NCI-H2196 treated with DMSO at 0.1 percent for 48 hours (cell line): ENCODE data around the gene PSTPIP2.
A peak's percentile ranks its signal among the peaks of the same experiment; 100 is the strongest.
"Not testable (repeated sequence)": the region's sequence is repeated elsewhere in the genome, so short reads cannot be mapped to it uniquely, and the experiment has no call there.

Experiments
- DNase-seq: peaks from one replicate; lab custom pipeline; 2025; ENCODE audit not compliant: unreplicated experiment; lab: John Stamatoyannopoulos, UW

Gene PSTPIP2, protein sequence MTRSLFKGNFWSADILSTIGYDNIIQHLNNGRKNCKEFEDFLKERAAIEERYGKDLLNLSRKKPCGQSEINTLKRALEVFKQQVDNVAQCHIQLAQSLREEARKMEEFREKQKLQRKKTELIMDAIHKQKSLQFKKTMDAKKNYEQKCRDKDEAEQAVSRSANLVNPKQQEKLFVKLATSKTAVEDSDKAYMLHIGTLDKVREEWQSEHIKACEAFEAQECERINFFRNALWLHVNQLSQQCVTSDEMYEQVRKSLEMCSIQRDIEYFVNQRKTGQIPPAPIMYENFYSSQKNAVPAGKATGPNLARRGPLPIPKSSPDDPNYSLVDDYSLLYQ

DNA sequence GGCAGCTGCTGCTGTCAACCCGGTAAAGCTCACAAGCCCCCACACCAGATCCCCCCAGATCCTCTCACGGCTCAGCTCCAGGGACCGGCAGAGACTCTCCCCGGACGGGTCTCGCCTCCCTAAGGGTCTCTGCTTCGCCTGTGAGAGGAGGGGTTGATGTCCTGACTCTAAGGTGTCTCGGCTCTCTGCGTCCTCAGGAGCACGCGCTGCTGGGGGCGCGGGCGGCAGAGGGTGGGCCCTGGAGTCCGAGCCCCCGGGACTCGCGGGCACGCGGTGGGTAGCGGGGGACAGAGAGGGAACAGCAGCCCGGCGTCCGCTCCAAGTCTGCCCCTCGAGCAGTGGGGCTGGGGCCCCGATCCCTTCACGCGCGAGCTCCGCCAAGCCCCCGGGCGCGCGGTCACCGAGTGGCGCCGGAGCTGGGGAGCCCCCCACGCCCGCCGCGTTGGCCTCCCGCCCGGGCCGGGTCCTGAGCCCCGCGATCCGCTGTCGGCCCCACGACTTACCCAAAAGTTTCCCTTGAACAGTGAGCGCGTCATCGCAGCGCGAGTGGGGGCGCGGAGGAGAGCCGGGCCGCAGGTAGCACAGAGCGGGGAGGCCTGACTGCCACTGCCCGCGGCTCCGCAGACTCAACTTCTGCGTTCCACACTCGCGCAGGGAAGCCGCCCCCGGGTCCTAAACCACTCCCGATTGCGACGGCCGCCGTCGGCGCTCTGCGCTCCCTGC lies at the start of gene PSTPIP2:
Gene PSTPIP2, minus strand, starts transcription at position 608 of the 723 bp plus-strand sequence. Its CDS starts 72 bp downstream, at position 536.
- no peak for DNase-seq

DNA sequence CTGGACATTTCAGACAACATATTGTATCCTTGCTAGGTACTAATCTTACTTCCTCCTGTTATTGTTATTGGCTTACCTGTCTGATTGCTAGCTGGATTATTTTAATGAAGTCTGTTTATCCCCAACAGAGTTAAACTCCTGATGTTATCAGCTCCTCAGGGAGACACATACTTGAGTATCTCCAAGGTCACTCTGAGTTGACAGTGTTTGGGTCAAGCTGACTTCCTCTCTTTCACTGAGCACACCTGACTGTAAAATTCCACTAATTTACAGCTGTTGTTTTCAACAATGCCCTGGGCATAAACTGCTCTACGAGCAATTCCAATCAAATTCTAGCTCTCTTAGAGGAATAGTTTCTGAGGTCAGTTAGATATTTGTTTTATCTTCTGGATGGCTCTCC lies 41.7 kb upstream of the PSTPIP2 start:
- DNase-seq: no peak

- DNase-seq: no peak
Measured at GRCh38 chr18:46110406-46110805, 38.3 kb upstream of the PSTPIP2 start.

DNA sequence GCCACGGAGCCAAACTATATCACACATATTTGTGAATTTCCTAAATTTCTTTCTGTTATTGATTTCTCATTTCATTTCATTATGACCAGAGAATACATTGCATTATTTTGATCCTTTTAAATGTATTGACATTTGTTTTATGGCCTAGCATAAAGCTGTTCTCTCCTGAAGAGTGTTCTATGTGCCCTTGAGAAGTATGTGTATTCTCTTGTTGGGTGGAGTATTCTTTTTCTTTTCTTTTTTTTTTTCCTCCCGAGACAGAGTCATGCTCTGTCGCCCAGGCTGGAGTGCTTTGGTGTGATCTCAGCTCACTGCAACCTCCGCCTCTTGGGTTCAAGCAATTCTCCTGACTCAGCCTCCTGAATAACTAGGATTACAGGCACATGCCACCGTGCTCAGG lies 37.3 kb upstream of the PSTPIP2 start:
- DNase-seq: no peak

- peak; percentile 81 for DNase-seq
Measured at GRCh38 chr18:46104128-46104911, 32.3 kb upstream of the PSTPIP2 start, which contains the start of gene HAUS1. HAUS1 (plus strand) TSS chr18:46104385; CDS start chr18:46104412, 27 bp downstream.

GRCh38 chr18:46099463-46099862 lies 27.4 kb upstream of the PSTPIP2 start:
- no peak for DNase-seq

DNA sequence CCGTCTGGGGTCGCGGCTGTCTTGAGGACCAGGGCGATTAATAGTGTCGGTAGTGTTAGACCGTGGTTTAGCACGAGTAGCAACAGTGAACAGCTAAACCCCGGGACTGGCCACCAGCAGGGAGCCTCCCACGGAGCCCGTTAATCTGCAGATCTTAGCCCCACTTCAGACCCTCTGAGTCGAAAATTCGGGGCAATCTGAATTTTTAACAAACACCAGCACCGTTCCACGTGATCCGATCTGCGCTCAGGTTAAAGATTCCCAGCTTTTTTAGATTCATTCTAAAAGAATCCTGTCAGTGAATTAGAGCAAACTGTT lies 26.5 kb upstream of the PSTPIP2 start:
- no peak for DNase-seq

DNA sequence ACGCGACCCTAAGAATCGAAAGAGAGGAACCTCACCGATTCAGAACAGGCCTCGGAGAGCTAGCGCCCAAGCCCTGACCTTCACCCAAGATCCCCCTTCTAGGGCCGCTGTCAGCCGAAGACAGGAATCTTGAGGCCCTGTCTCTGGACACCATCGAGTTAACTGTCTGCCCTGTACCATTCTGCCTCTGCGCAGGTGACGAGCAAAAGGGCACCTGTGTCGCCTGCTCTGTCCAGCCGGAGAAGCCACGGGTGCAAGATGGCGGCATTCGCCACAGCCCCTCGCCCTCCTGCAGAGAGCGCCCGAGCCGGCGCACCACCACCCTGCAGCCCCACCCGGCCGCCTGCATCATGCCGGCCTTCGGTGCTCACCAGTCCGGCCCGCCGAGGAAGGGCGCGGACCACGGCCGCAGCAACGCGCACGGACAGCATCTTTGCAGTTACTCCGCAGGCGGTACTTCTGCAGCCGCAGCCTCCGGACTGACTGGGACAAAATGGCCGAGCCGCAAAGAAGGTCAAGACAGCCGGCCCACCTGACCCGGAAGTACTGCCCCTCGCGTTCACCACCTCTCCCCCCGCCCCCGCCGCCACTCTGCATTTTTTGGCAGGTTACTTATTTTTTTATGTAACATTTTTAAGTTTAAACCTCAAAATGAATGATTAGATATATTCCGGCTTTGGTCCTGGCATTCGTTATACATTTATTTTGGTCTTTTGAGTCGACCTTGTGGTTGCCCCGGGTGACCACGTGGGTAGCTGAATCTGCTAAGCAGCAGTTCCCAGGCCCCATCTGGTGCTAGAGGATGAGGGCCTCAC lies 25.9 kb upstream of the PSTPIP2 start, which contains the start of gene ATP5F1A:
Gene ATP5F1A, minus strand, starts transcription at position 496 of the 815 bp plus-strand sequence. Its CDS starts 65 bp downstream, at position 431.
- DNase-seq: peak; percentile 81

- DNase-seq: no peak
Measured at GRCh38 chr18:46097431-46097800, 25.4 kb upstream of the PSTPIP2 start.

GRCh38 chr18:46096651-46097300 lies 24.7 kb upstream of the PSTPIP2 start:
- no peak for DNase-seq

- DNase-seq: no peak
Measured at GRCh38 chr18:46095532-46095931, 23.5 kb upstream of the PSTPIP2 start.

- not testable (repeated sequence) for DNase-seq
Measured at GRCh38 chr18:46088501-46088900, 16.4 kb upstream of the PSTPIP2 start.

GRCh38 chr18:46084431-46084830 lies 12.4 kb upstream of the PSTPIP2 start:
- DNase-seq: no peak

DNA sequence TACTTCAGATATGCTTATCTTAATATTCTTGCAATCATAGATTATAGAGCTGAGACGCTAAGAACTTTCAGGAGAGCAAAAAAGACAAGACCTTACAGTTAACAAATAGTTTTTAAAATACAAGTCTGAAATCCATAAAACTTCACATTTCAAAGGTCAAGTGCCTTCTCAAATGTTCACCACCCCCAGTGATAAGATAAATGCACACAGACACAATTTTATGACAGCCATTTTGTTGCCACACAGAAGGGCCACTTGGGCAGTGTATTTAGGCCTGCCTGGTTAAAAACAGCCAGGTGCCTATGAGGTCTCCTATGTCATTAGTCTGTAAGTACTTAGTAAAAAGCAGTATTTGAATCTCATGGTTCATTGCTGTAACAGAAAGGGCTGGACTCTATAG lies 8.1 kb upstream of the PSTPIP2 start:
- no peak for DNase-seq

- no peak for DNase-seq
Measured at GRCh38 chr18:46079336-46079735, 7.3 kb upstream of the PSTPIP2 start.

GRCh38 chr18:46073474-46074331 lies 1.6 kb upstream of the PSTPIP2 start:
- peak; percentile 20 for DNase-seq

GRCh38 chr18:46072959-46073358 lies 899 bp upstream of the PSTPIP2 start:
- DNase-seq: no peak

- no peak for DNase-seq
Measured at GRCh38 chr18:46072376-46072867, 362 bp upstream of the PSTPIP2 start.
